Upper lobe of right lung (tissue), 1 donor: ENCODE results near the gene GPR61. TPM values are rescaled to one million over a fixed set of nuclear protein-coding genes. Genes with fewer than 3 reads are reported as not detected.

Source experiments
- ATAC-seq: fragments of 200-7000 bp; cut with Tn5 transposase; one replicate; pipeline ENCODE4 v1.9.1; 2020; ENCODE audit warnings: mild to moderate bottlenecking, moderate library complexity
- DNase-seq: peaks from one replicate; pipeline ENCODE4 v3.0.0-alpha.2; 2020
- H3K27ac ChIP-seq: fragments of 200-600 bp; one replicate; pipeline ENCODE4 v1.8.0; 2022
- H3K27me3 ChIP-seq: fragments of 200-600 bp; one replicate; pipeline ENCODE4 v1.8.0; 2022; ENCODE audit warnings: mild to moderate bottlenecking
- H3K36me3 ChIP-seq: fragments of 200-600 bp; one replicate; pipeline ENCODE4 v1.8.0; 2022
- H3K4me1 ChIP-seq: fragments of 200-600 bp; one replicate; pipeline ENCODE4 v1.8.0; 2022
- H3K4me3 ChIP-seq: fragments of 200-600 bp; one replicate; pipeline ENCODE4 v1.8.0; 2022; ENCODE audit warnings: mild to moderate bottlenecking
- H3K9me3 ChIP-seq: fragments of 200-600 bp; one replicate; pipeline ENCODE4 v1.8.0; 2022
- CTCF ChIP-seq: fragments of 200-600 bp; IDR thresholded peaks from one replicate; pipeline ENCODE4 v1.8.0; 2022; ENCODE audit warnings: antibody characterized with exemption
- intact Hi-C: fragments of 100-400 bp; cut with DNase I; formaldehyde crosslinking; loops from one replicate; pipeline ENCODE4 v1.11.0; 2022
- total RNA-seq: library from RNA; stranded (reverse); fragmentation: NEBNext Ultra II Directional; extraction: Animal tissue kit (Norgen Biotek cat#: 25700); gene quantifications from one replicate; pipeline ENCODE4 v1.2.1, GENCODE V29; 2021
- donor health status: DM: no; HTN: yes; CAD: no; lungs with severe emphysema.

GPR61 gene
- total RNA-seq, 1 donor from 2014 or later, result not detected

- intact Hi-C loops, result no loop called here
- no peak for TF ChIP-seq CTCF
- Histone ChIP-seq H3K9me3 (no peaks in the 10 kb centered on the region), H3K4me3 (no peak overlapping the region), H3K27ac (no peak overlapping the region), H3K27me3 (no peaks in the 10 kb centered on the region), H3K36me3 (no peaks in the 10 kb centered on the region), H3K4me1 (peaks cover 8% of the 10 kb centered on the region)
- no peak for ATAC-seq
- DNase-seq, result no peak
These were observed 26.5 kb upstream of the GPR61 start for GRCh38 chr1:109513110-109513710.

- TF ChIP-seq CTCF, result no peak
- Histone ChIP-seq H3K9me3 (no peaks in the 10 kb centered on the region), H3K4me1 (peaks cover 8% of the 10 kb centered on the region), H3K27ac (no peak overlapping the region), H3K4me3 (no peak overlapping the region), H3K27me3 (no peaks in the 10 kb centered on the region), H3K36me3 (no peaks in the 10 kb centered on the region)
- ATAC-seq (no peak), DNase-seq (no peak)
- intact Hi-C loops, result no loop called here
These were observed 24.8 kb upstream of the GPR61 start for GRCh38 chr1:109514846-109515245.

GRCh38 chr1:109516872-109517271 is 22.8 kb upstream of the GPR61 start:
- no peak overlapping the region for H3K27ac ChIP-seq
- H3K9me3 ChIP-seq, result no peaks in the 10 kb centered on the region
- H3K4me1 ChIP-seq, result no peaks in the 10 kb centered on the region
- TF ChIP-seq CTCF, result no peak
- H3K36me3 ChIP-seq, result no peaks in the 10 kb centered on the region
- intact Hi-C loops, result no loop called here
- H3K4me3 ChIP-seq, result no peak overlapping the region
- H3K27me3 ChIP-seq, result no peaks in the 10 kb centered on the region
- no peak for ATAC-seq
- no peak for DNase-seq

- ATAC-seq (no peak), DNase-seq (no peak)
- H3K9me3 ChIP-seq, result no peaks in the 10 kb centered on the region
- no peaks in the 10 kb centered on the region for H3K36me3 ChIP-seq
- intact Hi-C loops, result no loop called here
- H3K4me3 ChIP-seq, result no peak overlapping the region
- no peak for TF ChIP-seq CTCF
- H3K27me3 ChIP-seq, result no peaks in the 10 kb centered on the region
- H3K27ac ChIP-seq, result no peak overlapping the region
- H3K4me1 ChIP-seq, result no peaks in the 10 kb centered on the region
These were observed 22.3 kb upstream of the GPR61 start for GRCh38 chr1:109517337-109517736.

- ATAC-seq (peak; percentile 12), DNase-seq (no peak)
- no peaks in the 10 kb centered on the region for H3K27me3 ChIP-seq
- no peak for TF ChIP-seq CTCF
- no peak overlapping the region for H3K27ac ChIP-seq
- H3K4me1 ChIP-seq, result no peaks in the 10 kb centered on the region
- no peak overlapping the region for H3K4me3 ChIP-seq
- intact Hi-C loops, result no loop called here
- no peaks in the 10 kb centered on the region for H3K9me3 ChIP-seq
- no peaks in the 10 kb centered on the region for H3K36me3 ChIP-seq
These were observed 18.4 kb upstream of the GPR61 start for GRCh38 chr1:109521002-109521951.
